ENCODE results near the gene IRS1. TPM values are rescaled to one million over a fixed set of nuclear protein-coding genes. Genes with fewer than 3 reads are reported as not detected.

The IRS1 gene
- polyA plus RNA-seq, 1 of the 3 experiments (the other 2 are of a cell fraction): 16.5 TPM

- no peak overlapping the region for H3K4me3 ChIP-seq (ENCODE audit: low read depth in 2 of 2, low read length in 1 of 2)
- H3F3A ChIP-seq (replicated peaks; ENCODE audit: insufficient read depth): peaks cover 3% of the 10 kb centered on the region
- no peak overlapping the region for H2AFZ ChIP-seq (ENCODE audit: low read depth)
- H4K20me1 ChIP-seq (ENCODE audit: insufficient read depth): no peaks in the 10 kb centered on the region
- ChIA-PET POLR2A (no interaction called here), CTCF (interaction anchor here (1.9 kb wide), 1 partner anchor 60 kb away, joined by 5 read pairs; the partner anchor contains the start of gene IRS1)
- H3K79me2 ChIP-seq (ENCODE audit: insufficient read depth): peaks cover 28% of the 10 kb centered on the region
- peaks cover 12 to 14% of the 10 kb centered on the region in 2 experiments for H3K36me3 ChIP-seq (replicated peaks in 1 of 2; ENCODE audit: control insufficient read depth in 1 of 2, insufficient read depth in 2 of 2, low read length in 1 of 2)
- TF ChIP-seq NRF1 (IDR thresholded peaks at IDR 0.05; ENCODE audit: low read depth, low read length): no peak
- no peak for TF ChIP-seq TEAD4 (IDR thresholded peaks at IDR 0.05; ENCODE audit: borderline replicate concordance, insufficient read depth)
- no peak for TF ChIP-seq USF2 (IDR thresholded peaks at IDR 0.05; ENCODE audit: borderline replicate concordance, low read depth, low read length)
- TF ChIP-seq RXRA (IDR thresholded peaks at IDR 0.05; ENCODE audit: borderline replicate concordance, low read depth): no peak
- no peak for TF ChIP-seq MXI1 (IDR thresholded peaks at IDR 0.05; ENCODE audit: low read depth, low read length)
- TF ChIP-seq MAX (IDR thresholded peaks at IDR 0.05; ENCODE audit: low read depth): no peak
- TF ChIP-seq REST (IDR thresholded peaks at IDR 0.05; ENCODE audit: low read depth, low read length): no peak
- no peak for TF ChIP-seq FOXM1 (IDR thresholded peaks at IDR 0.05; ENCODE audit: low read depth)
- TF ChIP-seq CHD2 (IDR thresholded peaks at IDR 0.05; ENCODE audit: low read length, partially characterized antibody): no peak
- TF ChIP-seq FOXJ3 (CRISPR knock-in tag; IDR thresholded peaks at IDR 0.05): no peak
- no peak for TF ChIP-seq POLR2AphosphoS5 (IDR thresholded peaks at IDR 0.05; ENCODE audit: low read depth, low read length)
- no peak for TF ChIP-seq CTCF (IDR thresholded peaks at IDR 0.05)
- TF ChIP-seq YY1 (IDR thresholded peaks at IDR 0.05; ENCODE audit: low read depth): no peak
- 91% methylated on average over 6 of the region's 6 CpGs for WGBS (ENCODE audit: low lambda C conversion rate)
- no peak overlapping the region for H3K27ac ChIP-seq (ENCODE audit: low read depth in 2 of 2, low read length in 1 of 2)
- H3K9me2 ChIP-seq: no peaks in the 10 kb centered on the region
- no peak overlapping the region for H3K4me2 ChIP-seq
- no peaks in the 10 kb centered on the region for H3K9me3 ChIP-seq
- no peaks in the 10 kb centered on the region for H3K27me3 ChIP-seq (ENCODE audit: insufficient read depth)
- H3K4me1 ChIP-seq (ENCODE audit: control insufficient read depth in 1 of 2, insufficient read depth in 2 of 2, low read depth in 1 of 2, low read length in 1 of 2): peaks cover 0 to 6% of the 10 kb centered on the region in 2 experiments; a peak in 1 of 4 replicates
- no peak for DNase-seq
- H3K9ac ChIP-seq: no peak overlapping the region
Measured at GRCh38 chr2:226739545-226740030, 60.0 kb downstream of the IRS1 start.
